Esophagus muscularis mucosa (tissue), 4 donors: Measurements from ENCODE around the gene B4GALT5. TPM values are rescaled to one million over a fixed set of nuclear protein-coding genes. Genes with fewer than 3 reads are reported as not detected.

Experiments used
- DNase-seq: peaks from one replicate; pipeline ENCODE4 v3.0.0-alpha.2; 2017; ENCODE audit errors: extremely low spot score
- H3K27ac ChIP-seq, 4 donors: fragments of 200-600 bp; sonication (generic); replicated peaks in 1 of 4; 1 replicate in 3 of 4; 2 replicates in 1 of 4; pipeline ENCODE4 v1.5.1; 2016 to 2019; ENCODE audit warnings: mild to moderate bottlenecking in 1 of 4
- H3K27me3 ChIP-seq, 4 donors: fragments of 200-600 bp; sonication (generic); one replicate each; pipeline versions ENCODE4 v1.5.1 to v1.6.0; 2016 to 2019
- H3K36me3 ChIP-seq, 4 donors: fragments of 200-600 bp; sonication (generic); one replicate each; pipeline ENCODE4 v1.5.1; 2016 to 2019
- H3K4me1 ChIP-seq, 4 donors: fragments of 200-600 bp; sonication (generic); one replicate each; pipeline ENCODE4 v1.5.1; 2016 to 2019
- H3K4me3 ChIP-seq, 4 donors: fragments of 200-600 bp; sonication (generic); 1 replicate in 2 of 4; 2 replicates in 2 of 4; pipeline ENCODE4 v1.5.1; 2016 to 2019; ENCODE audit warnings: mild to moderate bottlenecking in 4 of 4, moderate library complexity in 1 of 4
- H3K9me3 ChIP-seq, 4 donors: fragments of 200-600 bp; sonication (generic); 1 replicate in 3 of 4; 2 replicates in 1 of 4; pipeline ENCODE4 v1.5.1; 2016 to 2019
- CTCF ChIP-seq, 3 experiments: fragments of 200-600 bp in 2 of 3; fragments of 450-650 bp in 1 of 3; sonication (generic) in 2 of 3; IDR thresholded peaks; one replicate each; pipeline ENCODE4 v1.5.1; 2017 to 2019; ENCODE audit warnings: antibody characterized with exemption in 3 of 3, mild to moderate bottlenecking in 2 of 3, moderate library complexity in 1 of 3
- EP300 ChIP-seq: sonication (generic); formaldehyde crosslinking; IDR thresholded peaks from one replicate; pipeline ENCODE4 v1.6.1; 2017; ENCODE audit warnings: antibody characterized with exemption
- POLR2A ChIP-seq: fragments of 450-650 bp; IDR thresholded peaks from one replicate; pipeline ENCODE4 v1.6.1; 2017; ENCODE audit warnings: antibody characterized with exemption, moderate library complexity, mild to moderate bottlenecking, low read depth
- POLR2AphosphoS5 ChIP-seq, 2 donors: sonication (generic); formaldehyde crosslinking; IDR thresholded peaks; one replicate each; pipeline ENCODE4 v1.6.1; 2017; ENCODE audit warnings: antibody characterized with exemption in 2 of 2
- WGBS: methylation state at CpG from one replicate; pipeline ENCODE4 v1.1.5; 2018; 5-methylcytosine and 5-hydroxymethylcytosine counted together
- intact Hi-C: fragments of 100-400 bp; cut with DNase I; formaldehyde crosslinking; loops from one replicate; pipeline ENCODE4 v1.15.1; 2023
- total RNA-seq, 4 donors: library from RNA; depleted of rRNA; stranded (reverse); fragments of >200 nt; gene quantifications; one replicate each; pipeline versions ENCODE4 v1.1.0 to v1.2.1, GENCODE V29; 2016

Gene B4GALT5
- total RNA-seq, 4 donors from 2014 or later, result 23.3 to 51.2 (median 37.1) TPM

GRCh38 chr20:49592120-49592519 is 121.6 kb downstream of the B4GALT5 start:
- Histone ChIP-seq H3K36me3 (no peaks in the 10 kb centered on the region), H3K4me3 (no peak overlapping the region), H3K27ac (peak overlapping the region; percentile 60 to 69 (median 66)), H3K27me3 (no peaks in the 10 kb centered on the region), H3K9me3 (no peaks in the 10 kb centered on the region), H3K4me1 (peaks cover 30 to 55% (median 48%) of the 10 kb centered on the region in 4 donors)
- no peak for TF ChIP-seq POLR2A
- no peak for TF ChIP-seq EP300
- no peak for TF ChIP-seq CTCF (IDR thresholded peaks at IDR 0.05)
- no peak for TF ChIP-seq POLR2AphosphoS5 (IDR thresholded peaks at IDR 0.05)
- intact Hi-C loops, result no loop called here
- no peak for DNase-seq

DNA sequence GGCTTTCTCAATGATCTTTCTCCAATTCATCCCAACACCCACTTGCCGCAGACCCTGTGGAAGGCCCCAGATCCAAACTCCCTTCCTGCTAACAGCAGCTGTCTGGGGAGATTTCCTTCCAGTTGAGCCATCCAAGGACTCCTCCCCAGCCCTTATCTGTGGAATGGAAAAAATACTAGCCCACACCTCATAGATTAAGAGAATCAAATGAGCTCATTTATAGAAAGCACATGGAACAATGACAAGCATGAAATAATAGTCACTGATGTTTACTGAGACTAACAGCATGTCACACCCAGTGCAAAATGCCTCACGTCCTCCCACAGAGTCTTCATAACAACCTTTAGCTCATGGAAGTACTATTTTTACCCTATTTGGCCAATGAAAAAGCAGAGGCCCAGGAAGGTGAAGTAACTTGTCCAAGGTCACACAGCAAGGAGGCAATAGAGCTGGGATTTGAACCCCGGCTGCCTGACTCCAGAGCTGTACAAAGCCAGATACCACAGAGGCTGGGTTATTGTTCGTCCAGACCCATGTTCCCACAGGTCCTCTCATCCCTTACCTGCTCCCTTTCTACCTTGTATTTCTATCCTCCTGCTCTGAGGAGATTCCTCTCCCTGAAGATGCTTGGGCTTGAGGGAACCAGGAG is 122.3 kb downstream of the B4GALT5 start:
- TF ChIP-seq POLR2AphosphoS5 (IDR thresholded peaks at IDR 0.05) (peak; percentile 20 to 40), CTCF (IDR thresholded peaks at IDR 0.05) (no peak)
- no peak for DNase-seq
- 59% methylated on average over 4 of the region's 4 CpGs for WGBS
- intact Hi-C loops, result no loop called here
- Histone ChIP-seq H3K27ac (peak overlapping the region; percentile 60 to 69 (median 66)), H3K36me3 (no peaks in the 10 kb centered on the region), H3K4me1 (peaks cover 30 to 61% (median 49%) of the 10 kb centered on the region in 4 donors), H3K9me3 (no peaks in the 10 kb centered on the region), H3K4me3 (no peak overlapping the region), H3K27me3 (no peaks in the 10 kb centered on the region)

GRCh38 chr20:49590163-49591017 is 123.3 kb downstream of the B4GALT5 start:
- H3K4me1 ChIP-seq, result peaks cover 26 to 61% (median 51%) of the 10 kb centered on the region in 4 donors
- H3K36me3 ChIP-seq, result no peaks in the 10 kb centered on the region
- DNase-seq, result no peak
- no peaks in the 10 kb centered on the region for H3K9me3 ChIP-seq
- TF ChIP-seq POLR2AphosphoS5 (IDR thresholded peaks at IDR 0.05), result no peak
- H3K27ac ChIP-seq, result peak overlapping the region in 3 of 4 donors; percentile 60 to 69 (median 67)
- no peaks in the 10 kb centered on the region for H3K27me3 ChIP-seq
- intact Hi-C loops, result no loop called here
- H3K4me3 ChIP-seq, result no peak overlapping the region
- 88% methylated on average over 8 of the region's 8 CpGs for WGBS

DNA sequence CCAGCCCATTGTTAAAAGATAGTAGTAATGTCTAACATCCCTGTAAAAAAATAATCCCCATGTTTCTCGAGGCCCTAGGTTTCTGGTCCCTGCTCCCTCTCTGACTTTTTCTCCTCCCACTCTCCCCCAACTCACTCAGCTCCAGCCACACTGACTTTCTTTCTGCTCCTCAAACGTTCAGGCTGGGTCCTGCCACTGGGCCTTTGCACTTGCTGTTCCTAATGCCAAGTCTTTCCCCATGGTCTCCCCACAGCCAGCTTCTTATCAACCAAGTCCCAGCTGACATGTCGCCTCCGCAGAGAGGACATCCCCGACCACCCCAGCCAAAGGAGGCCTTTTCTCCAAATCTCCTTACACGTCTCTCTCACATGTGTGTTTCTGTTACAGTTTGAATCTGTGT is 123.9 kb downstream of the B4GALT5 start:
- no peak for TF ChIP-seq POLR2AphosphoS5 (IDR thresholded peaks at IDR 0.05)
- no peak for TF ChIP-seq CTCF (IDR thresholded peaks at IDR 0.05)
- TF ChIP-seq EP300, result no peak
- TF ChIP-seq POLR2A, result no peak
- intact Hi-C loops, result no loop called here
- H3K4me1 ChIP-seq, result peaks cover 26 to 62% (median 56%) of the 10 kb centered on the region in 4 donors
- 94% methylated on average over 6 of the region's 6 CpGs for WGBS
- H3K9me3 ChIP-seq, result no peaks in the 10 kb centered on the region
- no peak overlapping the region for H3K4me3 ChIP-seq
- H3K27me3 ChIP-seq, result no peaks in the 10 kb centered on the region
- DNase-seq, result no peak
- H3K27ac ChIP-seq, result peak overlapping the region in 1 of 4 donors; percentile 40
- no peaks in the 10 kb centered on the region for H3K36me3 ChIP-seq

DNA sequence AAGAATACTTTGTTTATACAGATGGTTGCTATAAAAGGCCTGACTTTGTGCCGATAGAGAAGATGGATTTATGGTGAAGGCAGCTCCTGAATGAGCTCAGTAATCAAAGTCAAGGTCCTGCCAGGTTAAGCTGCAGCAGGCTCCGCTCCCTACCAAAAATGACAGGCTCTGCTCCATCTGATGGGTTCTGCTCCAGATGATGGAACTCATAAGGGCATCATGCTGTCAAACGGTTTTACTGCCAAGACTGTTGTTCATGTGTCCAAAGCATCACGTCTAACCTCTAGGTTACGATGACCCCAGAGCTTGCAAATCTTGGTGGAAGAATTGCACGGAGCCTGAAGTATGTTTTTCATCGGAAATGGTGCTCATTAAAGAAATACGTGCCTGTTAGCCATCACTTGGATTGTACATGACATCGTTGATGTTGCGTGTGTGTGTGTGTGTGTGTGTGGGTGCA is 126.5 kb downstream of the B4GALT5 start:
- DNase-seq, result no peak
- no peaks in the 10 kb centered on the region for H3K36me3 ChIP-seq
- TF ChIP-seq CTCF (IDR thresholded peaks at IDR 0.05), result no peak
- TF ChIP-seq POLR2AphosphoS5 (IDR thresholded peaks at IDR 0.05), result peak; percentile 25 to 30
- 29% methylated on average over 10 of the region's 10 CpGs for WGBS
- H3K27ac ChIP-seq, result peak overlapping the region; percentile 53 to 80 (median 74)
- H3K4me1 ChIP-seq, result peaks cover 26 to 66% (median 63%) of the 10 kb centered on the region in 4 donors
- intact Hi-C loops, result no loop called here
- H3K4me3 ChIP-seq, result no peak overlapping the region
- peaks cover 0 to 7% (median 6%) of the 10 kb centered on the region in 4 donors for H3K9me3 ChIP-seq
- no peaks in the 10 kb centered on the region for H3K27me3 ChIP-seq
